HuH-7.5 (cell line): ENCODE results near the gene KRT72.

Source experiments
- DNase-seq: peaks from one replicate; pipeline ENCODE4 v3.0.0; 2011; ENCODE audit warnings: low spot score

Gene KRT72

DNA sequence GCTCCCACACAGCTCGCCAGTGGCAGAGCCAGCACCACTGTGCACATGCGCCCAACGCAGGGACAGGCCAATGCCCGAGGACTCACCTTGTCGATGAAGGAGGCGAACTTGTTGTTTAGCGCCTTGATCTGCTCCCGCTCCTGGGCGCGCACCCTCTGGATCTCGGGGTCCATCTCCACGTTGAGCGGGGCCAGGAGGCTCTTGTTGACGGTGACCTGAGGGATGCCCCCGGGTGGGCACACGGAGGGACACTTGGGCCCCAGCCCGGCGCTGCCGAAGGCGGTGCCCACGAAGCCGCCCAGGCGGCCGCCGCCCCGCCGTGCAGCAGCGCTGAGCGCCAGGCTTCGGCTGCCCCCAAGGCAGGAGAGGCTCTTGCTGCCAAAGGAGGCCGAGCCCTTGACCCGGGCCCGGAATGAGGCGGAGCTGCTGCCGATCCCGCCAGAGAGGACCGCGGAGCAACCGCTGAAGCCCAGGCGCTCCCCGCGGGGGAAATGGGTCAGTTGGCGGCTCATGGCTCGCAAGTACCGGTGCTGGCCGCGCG is at the start of gene KRT72:
Gene KRT72 (minus strand): TSS at position 523 of the 541 bp plus-strand sequence. CDS start 11 bp downstream, at position 512.
- DNase-seq = no peak

DNA sequence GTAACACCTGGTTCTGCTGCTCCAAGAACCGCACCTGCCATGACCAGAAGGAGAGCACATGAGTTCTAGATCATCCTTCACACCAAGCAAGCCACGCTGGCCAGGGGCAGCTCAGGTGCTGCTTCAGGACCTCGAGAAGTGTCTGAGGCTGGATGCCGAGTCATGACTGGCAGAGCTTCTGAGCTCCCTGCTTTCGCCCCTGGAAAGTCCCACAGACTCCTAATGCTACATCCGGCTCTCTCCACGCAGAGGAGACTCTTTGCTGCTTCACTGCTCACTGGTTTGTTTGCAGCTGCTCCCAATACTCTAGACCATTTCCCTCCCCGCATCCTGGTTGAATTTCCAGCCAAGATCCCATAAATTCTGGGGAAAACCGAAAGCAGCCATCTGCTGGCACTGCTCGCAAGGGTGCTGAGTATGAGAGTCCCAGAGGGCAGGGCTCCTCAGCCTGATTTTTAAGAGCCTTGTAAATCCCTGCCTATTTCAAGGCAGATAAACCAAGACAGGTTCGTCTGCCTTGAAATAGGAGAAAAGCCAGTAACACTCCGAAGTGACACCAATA is 49.3 kb upstream of the KRT72 start:
- DNase-seq = no peak

DNA sequence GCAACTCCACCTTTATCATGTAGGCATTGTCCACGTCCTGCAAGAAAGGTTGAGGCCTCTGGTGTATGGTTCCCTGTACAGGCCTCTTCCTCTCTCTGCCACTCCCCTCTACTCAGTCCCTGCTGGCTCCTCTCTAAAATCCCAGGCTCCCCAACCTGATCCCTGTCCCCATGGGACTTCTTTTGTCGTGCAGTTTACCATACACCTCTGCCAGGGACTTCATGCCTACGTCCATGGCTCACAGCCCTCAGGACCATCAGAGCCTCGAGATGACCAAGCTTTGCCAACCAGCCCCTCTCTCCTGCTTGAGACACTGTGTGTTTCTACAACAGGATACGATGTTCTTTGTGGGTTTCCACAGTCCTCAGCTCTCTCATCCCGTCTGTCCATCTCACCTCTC is 47.8 kb upstream of the KRT72 start:
- DNase-seq = no peak

DNA sequence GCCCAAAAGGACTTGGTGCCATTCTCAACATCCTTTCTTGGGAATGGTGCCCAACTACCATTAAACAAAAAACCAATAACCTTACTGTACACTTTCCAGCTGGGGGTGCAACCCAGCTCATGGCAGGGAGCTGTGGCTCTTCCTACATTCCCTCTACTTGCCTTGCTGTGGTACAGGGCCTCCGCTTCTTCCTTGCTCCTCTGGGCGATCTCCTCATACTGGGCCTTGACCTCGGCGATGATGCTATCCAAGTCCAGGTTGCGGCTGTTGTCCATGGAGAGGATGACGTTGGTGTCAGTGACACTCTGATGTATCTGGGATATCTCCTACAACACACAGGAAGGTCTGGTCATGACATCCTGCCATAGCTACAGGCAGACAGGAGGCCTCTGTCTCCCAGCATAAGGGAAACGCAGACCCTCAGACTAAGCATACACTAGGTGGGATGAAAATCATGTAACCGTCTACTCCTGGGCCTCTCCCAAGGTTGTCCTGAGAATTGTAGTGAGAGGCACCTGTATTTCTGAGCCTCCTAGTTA is 46.8 kb upstream of the KRT72 start:
- DNase-seq = no peak

DNA sequence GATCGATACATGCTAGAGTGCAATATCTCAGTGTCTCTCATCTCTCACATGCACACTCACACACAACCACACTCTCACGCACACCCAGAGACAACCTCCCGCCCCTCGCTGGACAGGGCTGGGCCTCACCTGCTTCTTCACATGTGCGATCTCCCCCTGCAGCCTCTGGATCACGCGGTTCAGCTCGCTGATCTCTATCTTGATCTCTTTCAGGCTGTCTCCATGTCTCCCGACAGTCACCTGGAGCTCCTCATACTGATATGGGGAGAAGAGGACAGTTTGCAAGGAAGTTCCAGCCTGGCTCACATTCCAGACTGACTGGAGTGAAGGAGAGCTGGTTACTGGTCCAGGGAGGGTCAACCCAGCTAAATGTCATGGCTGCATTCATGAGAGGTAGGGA is 46.3 kb upstream of the KRT72 start:
- DNase-seq = no peak

DNA sequence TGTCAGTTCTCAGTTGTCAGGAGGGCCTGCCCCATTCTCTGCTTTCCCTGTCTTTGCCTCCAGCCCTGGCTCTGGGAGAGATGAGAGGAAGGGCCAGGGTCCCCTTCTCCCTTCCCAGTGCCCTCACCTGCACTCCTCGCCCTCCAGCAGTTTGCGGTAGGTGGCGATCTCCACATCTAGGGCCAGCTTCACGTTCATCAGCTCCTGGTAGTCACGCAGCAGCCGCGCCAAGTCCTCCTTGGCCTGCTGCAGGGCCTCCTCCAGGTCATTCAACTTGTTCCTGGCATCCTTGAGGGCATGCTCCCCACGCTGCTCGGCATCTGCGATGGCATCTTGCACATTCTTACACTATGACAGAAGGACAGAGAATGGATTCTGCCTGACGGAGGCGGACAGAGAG is 45.4 kb upstream of the KRT72 start:
- DNase-seq = no peak

DNA sequence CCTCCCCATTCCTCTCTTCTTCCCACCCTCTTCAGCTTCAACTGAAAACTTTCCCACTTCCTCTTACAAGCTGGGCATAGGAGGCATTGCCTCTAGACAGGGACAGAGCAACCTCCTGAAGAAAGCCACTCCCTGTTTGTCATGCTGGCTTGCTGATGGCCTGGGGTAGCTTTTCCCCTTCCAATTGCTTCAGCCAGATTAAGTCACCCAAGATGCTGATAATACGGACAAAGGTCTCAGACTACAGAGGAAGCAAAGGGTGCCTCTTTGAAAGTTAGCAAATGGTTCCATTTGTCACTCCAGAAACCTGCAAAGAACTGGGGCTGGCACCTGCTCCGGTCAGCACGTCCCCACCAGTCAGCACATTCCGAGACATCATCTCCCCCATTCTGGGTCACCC is 44.7 kb upstream of the KRT72 start:
- no peak for DNase-seq

GRCh38 chr12:52645120-52645761 is 44.0 kb upstream of the KRT72 start:
- DNase-seq = no peak

DNA sequence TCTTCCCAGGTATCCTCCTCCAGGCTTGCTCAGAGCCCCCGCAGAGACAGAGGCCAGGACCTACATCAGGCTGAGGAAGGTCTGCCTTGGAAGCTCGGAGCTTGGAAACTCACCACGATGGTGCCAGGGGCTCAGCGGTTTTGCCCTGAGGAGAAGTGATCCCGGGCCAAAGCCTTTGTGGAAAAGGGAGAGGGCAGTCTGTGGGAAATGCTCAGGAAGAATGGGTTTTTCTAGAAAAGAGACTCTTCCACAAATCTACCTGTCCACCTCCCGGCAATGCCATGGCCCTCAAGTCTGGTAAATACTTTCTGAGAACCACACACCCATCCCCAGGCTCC is 42.8 kb upstream of the KRT72 start:
- no peak for DNase-seq

DNA sequence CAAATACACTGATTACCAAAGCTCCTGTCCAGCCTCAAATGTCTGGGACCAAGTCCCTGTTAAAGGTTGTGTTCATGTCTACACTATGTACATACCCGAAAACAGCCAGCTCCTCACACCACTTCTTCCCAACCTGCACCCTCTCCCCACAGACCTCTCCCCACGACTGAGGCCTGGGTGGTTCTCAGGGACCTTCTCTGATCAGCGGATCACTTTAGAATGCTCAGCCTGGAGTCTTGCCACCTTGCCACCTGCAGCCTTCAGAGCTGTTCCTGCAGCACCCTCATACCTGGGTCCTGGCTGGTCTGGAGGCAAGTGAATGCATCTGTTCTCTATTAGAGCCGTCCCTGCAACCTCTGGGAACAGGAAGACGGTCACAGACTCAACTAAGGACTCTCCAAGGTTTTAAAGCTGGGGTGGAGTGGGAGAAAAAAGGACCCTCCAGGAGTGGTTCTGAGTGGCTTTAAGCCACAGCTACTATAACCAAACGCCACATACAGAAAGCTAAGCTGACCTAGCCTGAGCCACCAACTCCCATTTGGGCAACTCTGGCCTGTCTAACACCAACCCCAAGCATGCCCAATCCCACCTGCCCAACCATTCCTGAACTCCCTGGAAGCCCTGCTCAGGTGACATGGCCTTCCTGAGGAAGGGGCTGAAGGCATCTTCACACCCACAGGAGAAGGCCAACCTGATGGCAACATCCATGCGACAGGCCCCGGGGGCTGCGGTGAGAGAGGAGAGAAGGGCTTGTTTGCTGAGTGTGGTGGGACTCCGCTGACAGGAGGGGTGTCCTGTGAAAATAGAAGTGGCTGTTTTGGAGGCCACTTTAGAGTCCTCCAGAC is 42.2 kb upstream of the KRT72 start:
- DNase-seq = no peak

- DNase-seq = no peak
Observed at GRCh38 chr12:52641468-52641867, 40.2 kb upstream of the KRT72 start.

GRCh38 chr12:52637299-52637698 is 36.0 kb upstream of the KRT72 start:
- DNase-seq = no peak

DNA sequence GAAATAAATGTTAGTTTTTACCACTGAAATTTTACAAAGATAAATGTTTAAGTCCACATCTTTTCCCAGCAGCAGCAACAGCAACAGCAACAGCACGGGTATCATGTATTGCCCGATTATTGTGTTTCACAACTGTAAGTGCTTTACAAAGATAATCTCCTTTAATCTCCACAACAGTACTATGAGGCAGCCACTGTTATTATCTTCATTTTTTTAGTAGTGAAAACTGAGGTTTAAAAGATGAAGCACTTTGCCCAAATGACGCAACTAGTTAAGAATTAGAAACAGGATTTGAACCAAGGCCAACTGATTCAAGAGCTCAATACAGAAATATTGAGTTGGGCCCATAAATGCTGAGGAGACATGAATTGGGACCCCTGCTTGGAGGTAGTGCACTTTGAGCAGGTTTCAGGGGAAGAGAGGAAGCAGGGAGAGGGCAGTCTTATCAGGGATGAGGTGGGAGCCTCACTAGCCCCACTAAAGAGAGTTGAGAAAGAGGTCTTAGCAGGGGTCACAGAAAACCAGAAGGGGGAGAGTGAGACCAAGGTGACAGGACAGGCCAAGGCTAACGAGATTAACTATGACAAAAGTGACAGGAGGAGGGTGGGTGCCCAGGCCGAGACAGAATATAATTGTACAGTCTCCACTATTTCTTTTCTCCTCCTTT is 35.5 kb upstream of the KRT72 start:
- DNase-seq = no peak

DNA sequence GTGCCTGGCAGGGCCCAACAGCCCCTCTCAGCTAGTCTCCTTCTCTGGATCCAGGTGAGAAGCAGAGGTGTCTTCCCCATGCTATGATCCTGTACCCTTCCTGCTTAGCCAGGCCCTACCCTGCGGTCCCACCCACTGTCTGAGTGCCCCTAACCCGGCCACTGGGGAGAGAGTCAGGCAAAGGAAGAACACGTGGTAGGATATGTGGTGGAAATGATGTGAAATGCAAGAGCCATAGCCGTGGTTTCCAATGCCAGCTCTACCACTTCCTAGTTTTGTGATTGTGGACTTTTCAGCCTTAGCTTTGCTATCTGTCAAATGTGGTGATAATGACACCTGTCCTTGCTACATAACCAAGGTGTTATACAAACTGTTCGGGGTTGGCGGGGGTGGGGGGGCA is 34.9 kb upstream of the KRT72 start:
- no peak for DNase-seq

DNA sequence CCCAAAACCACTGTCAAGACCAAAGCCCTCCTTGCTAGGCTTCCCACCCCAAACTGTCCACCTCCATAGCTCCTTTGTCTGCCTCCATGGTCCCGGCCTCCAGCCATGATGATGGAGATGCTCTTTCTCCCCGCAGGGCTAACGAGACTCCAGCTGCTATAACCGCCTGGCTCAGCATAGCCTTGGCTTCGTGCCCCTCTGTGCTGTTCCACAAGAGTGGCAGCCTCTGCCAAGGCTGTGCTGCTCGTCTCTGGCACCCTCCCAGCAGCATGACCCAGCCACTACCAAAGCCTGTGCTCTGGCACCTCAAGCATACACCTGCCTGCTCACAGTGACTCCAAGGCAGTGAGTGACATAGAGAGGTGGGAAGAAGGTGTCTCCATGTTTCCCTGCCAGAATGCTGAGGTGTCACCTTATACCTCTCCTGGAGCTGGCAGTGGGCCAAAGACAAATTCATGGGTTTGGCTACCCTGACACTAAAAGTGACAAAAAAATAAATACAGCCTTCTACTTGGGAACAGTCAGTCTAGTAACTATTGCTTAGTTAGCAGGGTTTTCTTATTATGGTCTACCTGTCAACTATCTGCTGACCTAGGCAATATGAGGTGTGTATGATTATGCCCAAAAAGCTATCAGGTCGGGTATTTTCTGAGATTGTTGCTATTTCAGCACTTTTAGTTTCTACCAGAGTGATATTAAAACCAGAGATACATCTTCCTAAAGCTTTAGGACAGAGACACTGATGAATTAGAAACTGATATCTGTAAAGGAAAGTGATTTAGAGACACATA is 33.2 kb upstream of the KRT72 start:
- no peak for DNase-seq

- DNase-seq = no peak
Observed at GRCh38 chr12:52633383-52633782, 32.1 kb upstream of the KRT72 start.

DNA sequence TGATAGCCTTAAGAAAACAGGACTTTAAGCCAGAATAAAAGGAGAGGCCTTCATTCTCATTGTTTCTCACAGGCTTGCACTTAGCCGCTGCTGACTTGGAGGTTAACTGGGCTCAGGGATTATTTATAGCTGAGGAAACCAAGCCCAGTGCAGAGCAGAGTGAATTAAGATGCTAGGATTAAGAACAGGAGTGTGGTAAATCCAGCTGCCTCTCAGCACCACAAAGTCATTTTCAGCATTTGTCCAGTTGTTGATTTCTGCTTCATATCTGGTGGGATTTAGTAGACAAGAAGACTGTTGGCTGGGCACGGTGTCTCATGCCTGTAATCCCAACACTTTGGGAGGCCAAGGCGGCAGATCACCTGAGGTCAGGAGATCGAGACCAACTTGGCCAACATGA is 31.4 kb upstream of the KRT72 start:
- no peak for DNase-seq

DNA sequence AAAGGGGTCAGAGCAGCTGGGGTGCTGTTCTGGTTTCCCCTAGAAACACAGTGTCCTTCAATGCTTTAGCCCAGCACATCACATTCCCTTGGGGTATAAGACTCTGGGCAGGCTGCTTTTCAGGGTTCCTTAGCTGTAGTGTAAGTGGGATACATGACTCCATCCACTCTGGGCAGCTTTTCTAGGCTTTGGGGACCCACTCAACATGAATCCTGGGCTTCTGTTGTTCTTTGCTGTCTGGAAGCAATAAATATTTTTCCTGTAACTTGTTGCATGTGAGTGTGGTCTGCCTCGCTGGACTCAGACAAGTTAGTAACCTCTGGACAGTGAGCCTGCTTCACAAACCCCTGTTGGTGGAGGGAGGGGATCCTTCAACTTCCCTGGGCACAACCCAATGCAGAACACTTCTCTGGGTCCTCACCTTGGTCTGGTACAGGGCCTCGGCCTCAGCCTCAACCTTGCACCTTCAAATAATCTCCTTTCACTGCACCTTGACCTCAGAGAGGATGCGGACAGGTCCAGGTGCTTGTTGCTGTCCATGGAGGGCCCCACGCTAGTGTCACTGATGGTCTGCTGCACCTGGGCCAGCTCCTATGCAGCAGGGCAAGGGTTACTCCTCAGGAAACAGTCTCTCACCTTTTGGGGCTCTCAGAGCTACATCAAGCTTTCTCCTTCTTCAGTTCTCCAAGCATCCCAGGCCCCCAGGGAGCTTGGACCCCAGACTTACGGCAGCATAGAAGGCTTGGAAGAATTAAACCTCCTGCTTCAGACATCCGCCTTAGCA is 30.6 kb upstream of the KRT72 start:
- DNase-seq = no peak

- no peak for DNase-seq
Observed at GRCh38 chr12:52631264-52631663, 30.0 kb upstream of the KRT72 start.

DNA sequence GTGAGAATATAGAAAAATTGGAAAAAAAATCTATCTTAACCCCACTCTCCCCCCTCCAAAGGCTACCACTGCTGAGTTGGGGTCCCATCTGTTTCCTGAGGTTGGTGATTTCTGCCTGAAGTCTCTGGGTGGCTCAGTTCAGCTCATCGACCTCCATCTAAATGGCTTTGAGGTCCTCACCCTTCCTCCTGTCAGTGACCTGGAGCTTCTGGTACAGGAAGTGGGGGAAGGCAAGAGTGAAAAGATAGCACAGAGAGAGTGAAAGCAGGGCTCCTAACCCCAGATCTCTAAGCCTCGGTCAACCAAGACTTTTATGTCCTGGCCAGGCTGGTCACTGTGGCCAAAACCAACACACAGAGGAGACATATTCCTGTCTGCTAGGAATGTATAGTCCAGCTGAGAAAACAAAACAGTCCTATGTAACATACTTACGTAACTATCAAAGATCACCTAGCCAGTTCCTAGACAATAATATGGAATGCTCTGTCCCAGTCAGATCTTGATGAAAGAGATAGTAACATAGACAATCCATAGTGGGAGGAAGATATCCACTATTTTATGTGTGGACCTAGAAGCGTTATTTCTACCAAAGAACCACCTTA is 29.4 kb upstream of the KRT72 start:
- no peak for DNase-seq
